CD4-positive, CD25-positive, alpha-beta regulatory T cell (primary cell): ENCODE data around the gene COPA. TPM values are rescaled to one million over a fixed set of nuclear protein-coding genes. Genes with fewer than 3 reads are reported as not detected.
A peak's percentile ranks its signal among the peaks of the same experiment; 100 is the strongest.

Source experiments
- ATAC-seq, 2 donors: fragments of 150-1000 bp; cut with Tn5 transposase; one replicate each; pipeline ENCODE4 v1.10.0; 2021; ENCODE audit warnings: low read depth in 2 of 2, moderate number of reproducible peaks in 2 of 2, moderate library complexity in 1 of 2
- DNase-seq, 3 donors: peaks; one replicate each; pipeline versions ENCODE4 v3.0.0 to v3.0.0-alpha.2; 2012 to 2022; ENCODE audit warnings: mixed read lengths in 1 of 3
- H3K27ac ChIP-seq: one replicate; pipeline ENCODE4 v1.7.0; 2013; ENCODE audit warnings: mild to moderate bottlenecking, low read length; ENCODE audit not compliant: insufficient read depth, poor library complexity, severe bottlenecking
- H3K27me3 ChIP-seq: one replicate; pipeline ENCODE4 v1.7.0; 2013; ENCODE audit warnings: low read length; ENCODE audit not compliant: control insufficient read depth, insufficient read depth
- H3K36me3 ChIP-seq: one replicate; pipeline ENCODE4 v1.7.0; 2013; ENCODE audit warnings: mild to moderate bottlenecking, low read length, moderate library complexity; ENCODE audit not compliant: control insufficient read depth, insufficient read depth
- H3K4me1 ChIP-seq: 2 replicates; pipeline ENCODE4 v1.7.0; 2013; ENCODE audit warnings: mild to moderate bottlenecking, low read length; ENCODE audit not compliant: insufficient read depth, control insufficient read depth, poor library complexity, severe bottlenecking
- H3K4me3 ChIP-seq: one replicate; pipeline ENCODE4 v1.7.0; 2013; ENCODE audit warnings: low read depth, mild to moderate bottlenecking, low read length, moderate library complexity
- H3K9me3 ChIP-seq, 2 experiments: 1 replicate in 1 of 2; 2 replicates in 1 of 2; pipeline ENCODE4 v1.7.0; 2013; ENCODE audit warnings: low read length in 2 of 2, mild to moderate bottlenecking in 1 of 2, moderate library complexity in 1 of 2; ENCODE audit not compliant: control insufficient read depth in 2 of 2
- H3K27ac Mint-ChIP-seq, 3 donors: one replicate each; pipeline ENCODE4 v1.8.0; 2020 to 2022; ENCODE audit warnings: mild to moderate bottlenecking in 3 of 3, mixed read lengths in 3 of 3, moderate library complexity in 2 of 3
- H3K27me3 Mint-ChIP-seq: one replicate; pipeline ENCODE4 v1.8.0; 2022; ENCODE audit warnings: mild to moderate bottlenecking, mixed read lengths
- H3K36me3 Mint-ChIP-seq: one replicate; pipeline ENCODE4 v1.8.0; 2020; ENCODE audit warnings: mixed read lengths
- H3K4me1 Mint-ChIP-seq, 4 donors: one replicate each; pipeline ENCODE4 v1.8.0; 2020 to 2022; ENCODE audit warnings: mixed read lengths in 4 of 4, mild to moderate bottlenecking in 1 of 4
- H3K4me3 Mint-ChIP-seq, 4 donors: one replicate each; pipeline ENCODE4 v1.8.0; 2020 to 2022; ENCODE audit warnings: mild to moderate bottlenecking in 4 of 4, mixed read lengths in 4 of 4, moderate library complexity in 3 of 4
- H3K9me3 Mint-ChIP-seq, 7 donors: one replicate each; pipeline ENCODE4 v1.8.0; 2020 to 2022; ENCODE audit warnings: mixed read lengths in 7 of 7, mild to moderate bottlenecking in 3 of 7, moderate library complexity in 2 of 7
- polyA plus RNA-seq, 4 donors: library from polyadenylated mRNA; unstranded; fragments of 300-500 nt; fragmentation: Illumina TruSeq; gene quantifications; one replicate each; pipeline ENCODE4 v1.2.3, GENCODE V29; 2021
- total RNA-seq: library from RNA; stranded (reverse); gene quantifications from one replicate; pipeline ENCODE4 v1.2.3, GENCODE V29; 2022

Gene COPA
- total and polyA plus RNA-seq, 5 donors from 2014 or later, result 121 to 150 (median 140) TPM

DNA sequence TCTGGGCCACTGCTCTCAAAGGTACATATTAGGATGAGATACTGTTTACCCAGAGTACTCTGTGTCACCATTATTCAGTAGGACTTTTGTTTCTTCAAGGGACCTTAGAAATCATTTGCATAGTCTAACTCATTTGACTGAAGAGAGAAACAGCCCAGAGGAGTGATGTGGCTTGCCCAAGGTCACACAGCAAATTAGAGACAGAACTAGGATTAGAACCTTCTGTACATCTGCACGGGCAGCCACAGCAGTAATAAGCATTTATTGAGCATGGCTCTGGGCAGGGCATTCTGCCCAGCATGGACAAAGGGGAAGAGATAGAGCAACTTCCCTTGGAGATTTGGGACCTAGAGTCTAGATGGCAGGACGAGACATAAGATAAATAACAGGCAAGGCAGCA is 18.1 kb upstream of the COPA start:
- ATAC-seq (no peak), DNase-seq (no peak)
- Histone ChIP-seq H3K4me1 (no peaks in the 10 kb centered on the region), H3K4me3 (no peak overlapping the region), H3K27me3 (no peaks in the 10 kb centered on the region), H3K27ac (no peak overlapping the region), H3K36me3 (peaks cover 41% of the 10 kb centered on the region), H3K9me3 (no peaks in the 10 kb centered on the region)
- Mint-ChIP-seq H3K27ac (peak overlapping the region in 1 of 3 donors; percentile 59), H3K4me3 (no peak overlapping the region), H3K9me3 (no peaks in the 10 kb centered on the region), H3K4me1 (peaks cover 0 to 4% (median 1%) of the 10 kb centered on the region in 4 donors), H3K36me3 (peaks cover 33% of the 10 kb centered on the region), H3K27me3 (no peaks in the 10 kb centered on the region)

GRCh38 chr1:160360227-160360695 is 17.2 kb upstream of the COPA start:
- DNase-seq (no peak), ATAC-seq (no peak)
- no peaks in the 10 kb centered on the region for H3K27me3 Mint-ChIP-seq
- H3K4me1 ChIP-seq, result no peaks in the 10 kb centered on the region
- H3K4me3 ChIP-seq, result no peak overlapping the region
- H3K36me3 ChIP-seq, result peaks cover 50% of the 10 kb centered on the region
- H3K27ac ChIP-seq, result no peak overlapping the region
- no peak overlapping the region for H3K4me3 Mint-ChIP-seq
- peak overlapping the region in 1 of 3 donors; percentile 18 for H3K27ac Mint-ChIP-seq
- no peaks in the 10 kb centered on the region for H3K9me3 Mint-ChIP-seq
- peaks cover 41% of the 10 kb centered on the region for H3K36me3 Mint-ChIP-seq
- H3K27me3 ChIP-seq, result no peaks in the 10 kb centered on the region
- peaks cover 0 to 4% (median 1%) of the 10 kb centered on the region in 4 donors for H3K4me1 Mint-ChIP-seq
- H3K9me3 ChIP-seq, result no peaks in the 10 kb centered on the region

- peaks cover 55% of the 10 kb centered on the region for H3K36me3 ChIP-seq
- no peak for DNase-seq
- H3K4me3 Mint-ChIP-seq, result no peak overlapping the region
These were observed 16.6 kb upstream of the COPA start for GRCh38 chr1:160359559-160360226.

GRCh38 chr1:160358073-160358472 is 15.0 kb upstream of the COPA start:
- H3K36me3 Mint-ChIP-seq, result peaks cover 58% of the 10 kb centered on the region
- Histone ChIP-seq H3K4me3 (no peak overlapping the region), H3K27ac (no peak overlapping the region), H3K36me3 (peaks cover 71% of the 10 kb centered on the region), H3K27me3 (no peaks in the 10 kb centered on the region), H3K4me1 (no peaks in the 10 kb centered on the region), H3K9me3 (no peaks in the 10 kb centered on the region)
- H3K27ac Mint-ChIP-seq, result no peak overlapping the region
- H3K4me3 Mint-ChIP-seq, result no peak overlapping the region
- H3K27me3 Mint-ChIP-seq, result no peaks in the 10 kb centered on the region
- peaks cover 0 to 4% (median 0%) of the 10 kb centered on the region in 4 donors for H3K4me1 Mint-ChIP-seq
- H3K9me3 Mint-ChIP-seq, result no peaks in the 10 kb centered on the region
- DNase-seq, result no peak
- no peak for ATAC-seq

More at GRCh38 chr1:160359559-160360226, 16.6 kb upstream of the COPA start:
- Mint-ChIP-seq H3K4me1 (peaks cover 0 to 4% (median 0%) of the 10 kb centered on the region in 4 donors), H3K9me3 (no peaks in the 10 kb centered on the region), H3K36me3 (peaks cover 45% of the 10 kb centered on the region), H3K27ac (peak overlapping the region in 1 of 3 donors; percentile 24), H3K27me3 (no peaks in the 10 kb centered on the region)
- Histone ChIP-seq H3K9me3 (no peaks in the 10 kb centered on the region), H3K27ac (no peak overlapping the region), H3K4me3 (no peak overlapping the region), H3K4me1 (no peaks in the 10 kb centered on the region), H3K27me3 (no peaks in the 10 kb centered on the region)
- ATAC-seq, result no peak

GRCh38 chr1:160357286-160358002 is 14.4 kb upstream of the COPA start:
- H3K27ac Mint-ChIP-seq, result peak overlapping the region in 1 of 3 donors; percentile 36
- Histone ChIP-seq H3K27ac (no peak overlapping the region), H3K4me1 (no peaks in the 10 kb centered on the region), H3K36me3 (peaks cover 77% of the 10 kb centered on the region), H3K27me3 (no peaks in the 10 kb centered on the region), H3K4me3 (no peak overlapping the region), H3K9me3 (no peaks in the 10 kb centered on the region)
- peaks cover 0 to 4% (median 0%) of the 10 kb centered on the region in 4 donors for H3K4me1 Mint-ChIP-seq
- ATAC-seq, result no peak
- H3K27me3 Mint-ChIP-seq, result no peaks in the 10 kb centered on the region
- no peak overlapping the region for H3K4me3 Mint-ChIP-seq
- no peaks in the 10 kb centered on the region for H3K9me3 Mint-ChIP-seq
- no peak for DNase-seq
- H3K36me3 Mint-ChIP-seq, result peaks cover 64% of the 10 kb centered on the region

DNA sequence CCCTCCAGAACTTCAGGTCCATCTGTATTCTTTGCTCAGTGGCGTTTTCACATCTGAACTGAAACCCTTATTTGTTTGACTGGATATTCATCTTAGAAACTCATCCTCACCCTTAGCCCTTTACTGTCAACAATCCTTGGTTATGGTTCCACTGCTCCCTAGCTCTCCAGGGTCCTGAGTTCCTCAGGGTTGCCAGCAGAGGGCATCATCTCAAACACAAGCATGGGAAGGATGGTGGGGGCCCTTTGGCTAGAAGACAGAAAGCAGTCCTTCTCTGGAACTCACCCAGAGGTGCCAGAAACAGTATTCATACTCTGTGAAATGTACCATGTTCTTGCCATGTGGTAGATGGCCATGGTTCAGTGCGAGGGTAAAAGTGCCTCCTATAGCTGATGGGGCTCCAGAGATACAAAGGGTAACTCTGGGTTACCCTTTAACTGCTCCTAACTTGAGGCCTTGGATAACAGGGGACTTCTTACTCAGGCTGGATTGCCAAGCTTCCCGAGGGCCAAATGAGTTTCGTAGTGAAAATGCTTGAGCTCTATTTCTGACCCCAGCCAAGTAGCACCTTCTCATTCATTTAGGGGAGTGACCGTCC is 11.4 kb upstream of the COPA start:
- ATAC-seq, result no peak
- peaks cover 95% of the 10 kb centered on the region for H3K36me3 ChIP-seq
- Mint-ChIP-seq H3K4me1 (peaks cover 0 to 7% (median 1%) of the 10 kb centered on the region in 4 donors), H3K36me3 (peaks cover 71% of the 10 kb centered on the region), H3K4me3 (no peak overlapping the region), H3K27me3 (no peaks in the 10 kb centered on the region), H3K9me3 (no peaks in the 10 kb centered on the region), H3K27ac (peak overlapping the region in 2 of 3 donors; percentile 5 to 13)
- no peak overlapping the region for H3K4me3 ChIP-seq
- no peaks in the 10 kb centered on the region for H3K27me3 ChIP-seq
- DNase-seq, result peak in 2 of 3 donors; percentile 9 to 37
- H3K27ac ChIP-seq, result no peak overlapping the region
- no peaks in the 10 kb centered on the region for H3K9me3 ChIP-seq
- H3K4me1 ChIP-seq, result no peaks in the 10 kb centered on the region

DNA sequence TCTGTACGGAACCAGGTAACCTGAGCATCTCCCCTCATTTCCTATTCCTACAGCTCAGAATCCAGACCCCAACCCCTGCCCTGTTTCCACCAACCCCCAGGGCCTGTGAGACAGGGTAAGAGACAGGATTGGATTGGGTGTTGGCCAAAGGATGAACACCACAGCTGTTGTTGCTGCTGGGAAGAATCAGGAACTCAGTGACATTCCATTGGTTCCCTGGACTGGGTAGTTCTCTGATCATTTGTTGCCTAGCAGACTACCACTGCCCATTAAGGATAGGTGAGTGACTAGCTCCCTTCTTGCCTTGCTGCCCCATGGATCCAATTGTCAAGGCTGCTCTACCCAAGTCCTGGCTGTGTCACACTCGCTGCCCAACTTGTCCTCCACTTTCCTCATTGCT is 10.2 kb upstream of the COPA start:
- no peak overlapping the region for H3K4me3 Mint-ChIP-seq
- ATAC-seq, result no peak
- Histone ChIP-seq H3K4me3 (no peak overlapping the region), H3K27me3 (no peaks in the 10 kb centered on the region), H3K27ac (no peak overlapping the region), H3K9me3 (no peaks in the 10 kb centered on the region), H3K36me3 (peaks cover 98% of the 10 kb centered on the region), H3K4me1 (no peaks in the 10 kb centered on the region)
- no peaks in the 10 kb centered on the region for H3K27me3 Mint-ChIP-seq
- H3K36me3 Mint-ChIP-seq, result peaks cover 68% of the 10 kb centered on the region
- H3K4me1 Mint-ChIP-seq, result peaks cover 0 to 6% (median 4%) of the 10 kb centered on the region in 4 donors
- peak overlapping the region in 1 of 3 donors; percentile 38 for H3K27ac Mint-ChIP-seq
- no peaks in the 10 kb centered on the region for H3K9me3 Mint-ChIP-seq
- no peak for DNase-seq
